ENCODE data around the gene AGO3.

- no peak for TF ChIP-seq ZNF143 (CRISPR knock-in tag; IDR thresholded peaks at IDR 0.05)
- TF ChIP-seq ESRRA (CRISPR knock-in tag; IDR thresholded peaks at IDR 0.05; ENCODE audit: low read depth), result no peak
- TF ChIP-seq ARID4A (CRISPR knock-in tag; IDR thresholded peaks at IDR 0.05; ENCODE audit: borderline replicate concordance), result no peak
- TF ChIP-seq IRX3 (CRISPR knock-in tag; IDR thresholded peaks at IDR 0.05; ENCODE audit: borderline replicate concordance, low read depth), result no peak
- no peak for TF ChIP-seq SIN3A (IDR thresholded peaks at IDR 0.05; ENCODE audit: borderline replicate concordance, low read depth, low read length)
- no peak for TF ChIP-seq CTCF (CRISPR knock-in tag; IDR thresholded peaks at IDR 0.05)
- TF ChIP-seq SOX6 (IDR thresholded peaks at IDR 0.05), result no peak
- TF ChIP-seq SOX6 (CRISPR knock-in tag; IDR thresholded peaks at IDR 0.05), result no peak
- TF ChIP-seq CEBPB (IDR thresholded peaks at IDR 0.05; ENCODE audit: borderline replicate concordance, low read depth, low read length), result no peak
- TF ChIP-seq MAX (IDR thresholded peaks at IDR 0.05), result no peak
- no peak for TF ChIP-seq ZNF816 (CRISPR knock-in tag; IDR thresholded peaks at IDR 0.05; ENCODE audit: borderline replicate concordance)
These were observed 28.4 kb downstream of the AGO3 start for GRCh38 chr1:35959304-35959703.
